ENCODE measurements around the gene PACS1.
"Not testable (repeated sequence)": the region's sequence is repeated elsewhere in the genome, so short reads cannot be mapped to it uniquely, and the experiment has no call there.

Gene PACS1

DNA sequence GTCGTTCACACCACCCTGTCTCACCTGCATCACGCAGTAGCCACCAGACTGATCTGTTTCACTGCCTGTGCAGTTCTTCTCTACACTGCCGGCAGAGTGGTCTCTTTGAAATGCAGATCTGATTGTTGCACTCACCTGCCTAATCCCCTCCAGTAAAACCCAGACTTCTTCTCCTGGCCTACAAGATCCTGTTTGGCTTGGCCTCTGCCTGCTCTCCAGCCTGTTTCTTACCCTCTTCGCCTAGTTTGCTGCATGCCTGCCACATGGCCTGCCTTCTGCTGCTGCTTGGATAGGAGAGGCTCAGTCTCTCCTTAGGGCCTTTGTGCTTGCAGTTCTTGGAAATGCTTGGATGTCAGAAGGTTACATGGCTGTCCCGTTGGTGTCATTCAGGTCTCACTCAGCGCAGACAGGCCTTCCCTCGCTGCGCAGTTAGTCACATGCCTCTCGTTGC, 42.0 kb downstream of the PACS1 start:
- no peak for DNase-seq

DNA sequence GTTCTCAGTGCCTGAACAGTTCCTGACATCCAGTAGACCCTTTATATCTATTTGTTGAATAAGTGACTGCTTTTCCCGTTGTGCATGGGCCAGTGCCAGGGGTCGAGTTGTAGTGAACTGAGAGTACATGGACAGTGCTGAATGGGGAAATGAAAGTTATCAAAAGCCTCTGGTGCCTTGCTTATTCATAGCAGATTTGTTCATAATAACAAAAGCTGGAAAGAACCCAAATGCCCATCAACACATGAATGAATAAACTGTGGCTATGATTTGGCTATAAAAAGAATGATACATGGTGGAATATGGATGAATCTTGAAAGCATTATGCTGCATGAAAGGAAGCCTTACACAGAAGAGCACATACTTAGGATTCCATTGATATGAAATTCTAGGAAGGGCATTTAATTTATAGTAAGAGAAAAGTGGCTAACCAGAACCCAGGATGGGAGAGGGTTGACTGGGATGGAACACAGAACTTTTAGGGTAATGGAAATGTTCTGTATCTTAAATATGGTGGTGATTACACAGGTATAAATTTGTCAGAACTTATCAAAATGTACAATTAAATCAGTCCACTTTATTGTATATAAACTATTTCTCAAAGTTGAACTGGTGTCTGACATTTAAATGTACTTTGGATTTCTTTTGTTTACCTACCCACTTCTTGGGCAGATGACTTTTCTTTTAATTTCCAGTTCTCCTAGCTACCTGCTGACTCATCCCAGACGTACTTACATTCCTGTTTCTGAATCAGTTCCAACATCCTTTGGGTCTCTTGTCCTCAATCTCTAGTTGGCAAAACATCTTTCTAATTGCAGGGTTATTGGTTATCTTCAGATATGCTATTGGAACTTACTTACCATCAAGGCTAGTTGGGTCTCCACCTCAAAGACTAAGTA, 42.8 kb downstream of the PACS1 start:
- DNase-seq: no peak

DNA sequence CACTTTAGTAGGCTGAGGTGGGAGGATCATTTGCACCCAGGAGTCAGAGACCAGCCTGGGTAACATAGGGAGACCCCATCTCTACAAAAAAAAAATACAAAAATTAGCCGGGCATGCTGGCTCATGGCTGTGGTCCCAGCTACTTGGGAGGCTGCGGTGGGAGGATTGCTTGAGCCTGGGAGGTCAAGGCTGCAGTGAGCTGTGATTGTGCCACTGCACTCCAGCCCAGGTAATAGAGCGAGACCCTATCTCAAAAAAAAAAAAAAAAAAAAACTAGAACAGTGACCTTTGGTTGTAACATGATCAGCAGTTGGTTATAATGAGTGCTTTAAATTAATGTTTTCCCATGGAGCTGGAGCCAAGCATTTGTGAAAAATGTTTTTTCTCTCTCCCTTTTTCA, 44.9 kb downstream of the PACS1 start:
- DNase-seq: not testable (repeated sequence)

DNA sequence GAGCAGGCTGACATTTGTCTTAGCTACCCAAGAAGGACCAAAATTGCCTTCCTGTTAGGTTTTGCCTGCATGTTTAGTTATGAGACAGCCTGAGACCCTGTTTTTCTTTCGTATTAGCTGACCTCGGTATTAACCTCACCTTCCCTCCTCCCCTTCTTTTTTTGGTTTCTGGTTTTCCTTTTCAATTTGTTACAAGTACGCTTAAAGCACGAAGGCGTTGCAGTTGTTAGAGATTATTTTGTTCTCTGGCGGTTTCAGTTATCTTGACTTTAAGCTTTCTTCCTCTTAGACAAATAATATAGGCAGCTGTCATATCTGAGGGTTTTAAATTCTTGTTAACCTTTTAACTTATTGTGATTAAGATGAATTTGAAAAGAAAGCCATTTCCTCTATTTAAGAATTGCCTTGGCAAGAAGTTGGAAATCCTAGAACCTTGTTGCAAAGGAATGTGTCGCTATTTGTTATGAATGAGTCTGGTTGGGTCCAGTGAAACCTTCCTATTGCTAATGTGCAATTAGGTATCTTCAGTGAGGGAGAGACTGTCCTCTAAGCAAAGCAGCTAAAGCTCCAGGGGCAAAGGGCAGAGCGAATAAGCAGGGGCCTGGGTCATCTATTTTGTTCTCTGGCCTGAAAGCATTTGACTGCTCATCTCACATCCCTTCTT, 45.7 kb downstream of the PACS1 start:
- peak; percentile 64 for DNase-seq

DNA sequence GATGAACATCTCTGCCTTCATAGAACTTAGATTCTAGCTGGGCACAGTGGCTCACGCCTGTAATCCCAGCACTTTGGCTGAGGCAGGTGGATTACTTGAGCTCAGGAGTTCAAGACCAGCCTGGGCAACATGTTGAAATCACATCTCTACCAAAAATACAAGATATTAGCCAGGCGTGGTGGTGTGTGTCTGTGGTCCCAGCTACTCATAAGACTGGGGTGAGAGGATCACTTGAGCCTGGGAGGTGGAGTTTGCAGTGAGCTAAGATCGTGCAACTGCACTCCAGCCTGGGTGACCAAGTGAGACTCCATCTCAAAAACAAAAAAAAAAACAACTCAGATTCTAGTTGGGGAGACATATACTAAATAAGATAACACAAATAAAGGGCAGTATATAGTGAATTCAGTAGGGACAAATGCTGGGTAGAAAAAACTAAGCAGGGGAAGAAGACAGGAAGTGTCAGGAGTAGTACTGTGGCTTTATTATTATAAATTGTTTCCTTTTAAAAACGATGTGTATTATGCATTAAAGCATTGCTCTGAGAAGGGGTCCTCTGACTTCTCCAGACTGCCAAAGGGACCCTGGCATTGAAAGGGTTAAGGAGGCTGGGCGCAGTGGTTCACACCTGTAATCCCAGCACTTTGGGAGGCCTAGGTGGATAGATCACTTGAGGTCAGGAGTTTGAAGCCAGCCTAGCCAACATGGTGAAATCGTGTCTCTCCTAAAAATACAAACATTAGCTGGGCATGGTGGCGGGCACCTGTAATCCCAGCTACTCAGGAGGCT, 46.7 kb downstream of the PACS1 start:
- no peak for DNase-seq

DNA sequence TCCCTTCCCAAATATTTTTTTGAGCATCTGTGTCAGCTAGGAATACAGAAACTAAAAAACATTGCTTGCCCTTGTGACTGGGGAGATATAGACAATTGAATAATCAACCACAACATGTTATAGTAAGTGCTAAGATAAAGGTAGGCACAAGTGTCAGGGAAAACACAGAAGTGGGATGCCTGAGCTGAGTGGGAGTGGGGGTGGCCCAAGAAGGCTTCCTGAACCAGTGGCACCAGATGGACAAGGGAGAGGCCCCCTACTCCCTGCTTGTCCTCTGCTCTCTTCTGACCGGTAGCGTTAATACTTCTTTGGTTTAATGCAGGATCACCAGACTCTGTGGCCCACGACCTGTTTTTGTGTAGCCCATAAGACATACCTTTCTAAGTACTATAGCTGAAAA, 48.8 kb downstream of the PACS1 start:
- no peak for DNase-seq

DNA sequence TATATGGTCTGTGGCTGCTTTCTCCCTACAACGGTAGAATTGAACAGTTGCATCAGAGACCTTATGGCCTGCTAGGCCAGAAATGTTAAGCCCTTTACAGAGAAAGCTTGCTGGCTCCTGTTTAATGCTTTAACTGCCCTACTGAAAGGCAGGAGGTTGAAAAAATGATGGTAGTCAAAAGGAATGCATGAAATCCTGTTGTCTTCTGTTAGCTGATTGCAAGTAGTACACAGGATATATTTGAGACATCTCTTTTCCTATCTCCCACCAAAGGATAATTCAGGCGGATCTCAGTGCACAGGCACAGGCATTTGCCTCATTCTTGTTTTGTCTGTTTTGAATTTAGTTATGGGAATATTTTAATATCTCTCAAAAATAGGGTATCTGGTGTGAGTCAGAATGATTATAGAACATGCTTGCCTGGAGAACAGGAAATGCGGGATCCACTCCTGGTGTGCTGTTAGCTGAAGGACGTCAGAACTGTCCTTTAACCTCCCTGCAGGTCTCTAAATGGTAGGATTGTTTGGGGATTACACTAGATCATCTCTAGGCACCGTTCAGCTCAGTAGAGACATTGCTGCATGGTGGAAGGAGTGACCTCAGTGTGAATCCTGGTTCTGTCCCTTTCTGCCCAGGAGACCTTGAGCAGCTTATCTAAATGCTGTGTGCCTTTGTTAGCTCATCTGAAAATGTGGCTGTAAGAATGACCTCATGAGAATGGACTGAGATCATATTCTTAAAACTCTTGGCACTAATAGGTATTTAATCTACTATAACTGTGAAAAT, 49.5 kb downstream of the PACS1 start:
- no peak for DNase-seq

DNA sequence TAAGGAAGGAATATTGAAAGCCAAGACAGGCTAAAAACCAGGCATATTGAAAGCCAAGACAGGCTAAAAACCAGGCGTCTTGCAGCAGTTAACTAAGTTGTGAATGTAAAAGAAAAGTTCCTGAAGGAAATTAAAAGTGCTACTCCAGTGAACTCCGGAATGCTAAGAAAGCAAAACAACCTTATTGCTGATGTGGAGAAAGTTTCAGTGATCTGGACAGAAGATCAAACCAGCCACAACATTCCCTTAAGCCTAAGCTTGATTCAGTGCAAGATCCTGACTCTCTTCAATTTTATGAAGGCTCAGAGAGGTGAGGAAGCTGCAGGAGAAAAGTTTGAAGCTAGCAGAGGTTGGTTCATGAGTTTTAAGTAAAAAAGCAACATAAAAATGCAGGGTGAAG, 51.4 kb downstream of the PACS1 start:
- no peak for DNase-seq

DNA sequence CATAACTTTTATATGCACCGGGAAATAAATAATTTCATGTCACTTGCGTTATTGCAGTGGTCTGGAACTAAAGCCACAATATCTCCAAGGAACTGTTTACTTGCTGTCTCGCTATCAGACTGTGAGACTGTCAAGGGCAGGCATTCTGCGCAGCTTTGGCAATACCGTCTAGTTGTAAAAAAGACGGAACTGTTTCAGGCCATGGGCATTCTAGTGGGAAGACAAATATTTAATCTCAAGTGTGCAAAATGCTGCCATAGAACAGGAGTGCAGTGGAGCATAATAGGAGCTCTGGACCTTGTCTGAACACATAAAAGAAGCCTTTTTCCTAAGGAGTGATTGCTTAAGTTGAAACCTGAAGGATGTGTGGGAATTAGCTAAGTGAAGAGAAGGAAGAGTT, 53.8 kb downstream of the PACS1 start:
- no peak for DNase-seq

DNA sequence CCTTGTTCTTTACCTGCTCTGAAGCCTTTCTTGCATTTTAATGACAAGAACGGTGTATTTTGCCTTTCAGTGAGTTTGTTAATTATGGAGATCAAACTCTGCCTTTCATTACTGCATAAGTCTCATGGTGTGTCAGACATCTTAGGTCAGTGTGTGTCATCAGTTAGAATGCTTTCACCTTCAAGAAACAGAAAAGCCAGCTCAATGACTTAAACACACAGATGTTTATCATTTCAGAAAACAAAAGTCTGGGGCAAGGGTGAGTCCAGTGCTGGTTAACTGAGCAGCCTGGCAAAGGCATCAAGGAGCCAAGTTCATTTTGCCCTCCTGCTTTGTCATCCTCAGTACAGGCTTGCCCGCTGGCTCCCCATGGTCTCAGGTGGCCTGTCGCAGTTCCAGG, 54.5 kb downstream of the PACS1 start:
- no peak for DNase-seq

DNA sequence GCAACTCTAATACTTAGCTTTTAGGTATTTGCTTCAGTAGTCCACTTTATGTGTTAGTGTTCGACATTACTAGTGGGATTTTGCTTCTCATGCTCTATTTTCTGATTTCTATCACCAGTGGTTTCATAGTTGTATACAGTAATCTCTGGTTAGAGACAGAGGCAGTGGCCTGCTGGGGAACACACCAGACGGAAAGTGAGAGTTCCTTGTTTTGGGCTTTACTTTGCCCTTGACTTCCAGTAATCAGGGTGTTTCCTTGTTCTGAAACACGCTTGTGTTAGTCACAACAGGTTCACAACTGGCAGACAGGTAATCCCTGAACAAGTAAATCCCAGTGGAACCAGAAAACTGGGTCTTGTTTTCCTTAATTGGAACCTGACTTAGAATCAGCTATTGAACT, 56.0 kb downstream of the PACS1 start:
- peak; percentile 54 for DNase-seq

DNA sequence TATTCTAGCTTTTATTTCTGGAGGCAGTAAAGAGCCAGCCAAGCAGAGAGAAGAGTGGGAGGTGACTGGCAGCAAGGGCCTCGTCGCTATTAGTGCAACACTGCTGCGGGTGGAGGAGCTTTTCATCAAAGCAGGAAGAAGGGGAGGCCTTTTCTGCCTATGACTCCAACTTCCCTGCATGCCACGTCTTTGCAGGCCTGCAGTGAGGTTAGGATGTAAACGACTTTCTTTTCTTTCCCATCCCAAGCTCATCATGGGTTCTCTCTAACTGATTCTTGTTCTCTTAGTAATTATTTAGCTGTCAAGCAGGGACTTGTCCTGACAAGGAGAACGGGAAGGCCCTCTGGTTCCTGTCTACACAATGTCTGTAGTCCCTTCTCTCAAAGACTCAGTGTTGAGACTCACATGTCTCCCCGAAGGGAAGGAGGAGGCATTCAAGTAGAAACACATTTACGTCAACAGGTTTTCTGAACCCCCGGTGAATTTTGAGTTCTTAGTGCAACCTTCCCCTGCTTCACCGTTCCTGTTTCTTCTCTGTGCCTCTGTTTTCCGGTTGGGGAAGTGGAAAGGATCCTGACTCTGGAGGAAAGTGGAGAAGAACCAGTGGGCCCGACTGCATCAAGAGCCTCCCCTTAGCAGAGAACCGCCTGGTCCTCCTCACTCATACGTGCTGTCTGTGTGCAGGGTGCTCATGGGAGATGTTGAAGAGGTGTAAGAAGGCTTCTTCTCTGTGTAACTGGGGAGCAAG, 56.9 kb downstream of the PACS1 start:
- peak; percentile 72 for DNase-seq

DNA sequence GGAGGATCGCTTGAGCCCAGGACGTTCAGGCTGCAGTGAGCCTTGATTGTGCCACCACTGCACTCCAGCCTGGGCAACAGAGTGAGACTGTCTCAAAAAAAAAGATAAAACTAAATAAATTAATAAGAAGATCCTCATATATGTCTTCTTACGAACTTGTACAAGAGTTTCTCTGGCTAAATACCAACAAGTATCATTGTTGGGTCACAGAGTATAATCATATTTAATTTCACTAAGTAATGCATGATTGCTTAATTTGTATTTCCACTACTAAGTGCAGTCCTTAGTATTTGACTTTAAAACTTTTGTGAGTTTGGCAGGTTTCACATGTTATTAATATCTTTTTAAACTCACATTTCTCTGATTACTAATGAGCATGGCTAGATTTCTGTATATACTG, 60.9 kb downstream of the PACS1 start:
- no peak for DNase-seq

DNA sequence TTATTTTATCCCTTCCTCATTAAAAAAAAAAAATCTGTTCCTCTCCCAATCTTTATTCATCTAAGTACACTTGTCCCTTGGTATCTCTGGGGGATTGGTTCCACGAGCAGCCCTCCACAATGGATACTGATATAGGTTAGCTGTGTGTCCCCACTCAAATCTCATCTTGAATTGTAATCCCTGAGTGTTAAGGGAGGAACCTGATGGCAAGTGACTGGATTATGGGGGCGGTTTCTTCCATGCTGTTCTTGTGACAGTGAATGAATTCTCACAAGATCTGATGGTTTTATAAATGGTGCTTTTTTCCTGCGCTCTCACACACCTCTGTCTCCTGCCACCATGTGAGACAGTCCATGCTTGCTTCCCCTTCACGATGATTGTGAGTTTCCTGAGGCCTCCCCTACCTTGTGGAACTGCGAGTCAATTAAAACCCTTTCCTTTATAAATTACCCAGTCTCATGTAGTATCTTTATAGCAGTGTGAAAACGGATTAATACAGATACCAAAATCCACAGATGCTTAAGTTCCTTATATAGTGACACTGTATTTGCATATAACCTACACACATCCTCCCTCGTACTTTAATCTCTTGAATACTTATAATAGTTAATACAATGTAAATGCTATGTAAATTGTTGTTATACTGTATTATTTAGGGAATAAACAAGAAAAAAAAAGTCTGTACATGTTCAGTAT, 62.0 kb downstream of the PACS1 start:
- DNase-seq: no peak

DNA sequence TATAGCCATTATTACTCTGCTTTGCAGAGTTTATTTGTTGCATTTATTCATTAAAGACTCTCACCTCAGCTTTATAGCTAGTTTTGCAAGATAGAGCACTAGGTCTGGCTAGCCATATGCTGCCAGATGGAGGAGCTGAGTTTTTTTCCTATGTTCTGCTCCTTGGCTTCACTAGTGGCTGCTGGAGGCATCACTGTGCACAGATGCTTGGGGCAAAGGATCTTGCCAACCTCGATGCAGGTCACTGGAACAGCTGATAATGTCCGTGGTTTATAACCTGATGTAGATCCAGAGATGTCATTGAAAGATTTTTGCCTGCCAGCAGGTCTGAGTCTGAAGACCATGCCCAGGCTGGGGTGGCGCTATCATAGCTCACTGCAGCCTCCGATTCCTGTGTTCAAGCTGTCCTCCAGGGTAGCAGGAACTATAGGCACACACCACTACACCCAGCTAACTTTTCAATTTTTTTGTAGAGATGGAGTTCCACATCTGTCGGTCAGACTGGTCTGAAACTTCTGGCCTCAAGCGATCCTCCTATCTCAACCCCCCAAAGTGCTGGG, 63.2 kb downstream of the PACS1 start:
- DNase-seq: no peak

DNA sequence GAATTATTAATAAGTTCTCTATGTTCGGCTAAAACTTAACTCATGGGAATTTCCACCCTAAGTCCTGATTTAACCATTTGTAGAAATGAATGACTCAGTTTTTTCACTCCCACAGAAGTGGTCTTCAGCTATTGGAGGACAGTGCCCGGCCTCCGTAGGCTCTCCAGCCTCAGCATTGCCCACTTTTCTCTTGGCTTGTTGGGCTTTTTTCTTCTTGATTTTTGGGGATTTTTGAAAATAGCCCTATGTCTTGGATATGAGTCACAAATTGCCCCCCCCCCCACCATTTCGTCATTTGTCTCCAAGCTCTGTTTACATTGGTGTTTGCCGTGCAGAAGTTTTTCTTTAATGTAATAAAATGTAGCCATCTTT, 66.7 kb downstream of the PACS1 start:
- DNase-seq: no peak

DNA sequence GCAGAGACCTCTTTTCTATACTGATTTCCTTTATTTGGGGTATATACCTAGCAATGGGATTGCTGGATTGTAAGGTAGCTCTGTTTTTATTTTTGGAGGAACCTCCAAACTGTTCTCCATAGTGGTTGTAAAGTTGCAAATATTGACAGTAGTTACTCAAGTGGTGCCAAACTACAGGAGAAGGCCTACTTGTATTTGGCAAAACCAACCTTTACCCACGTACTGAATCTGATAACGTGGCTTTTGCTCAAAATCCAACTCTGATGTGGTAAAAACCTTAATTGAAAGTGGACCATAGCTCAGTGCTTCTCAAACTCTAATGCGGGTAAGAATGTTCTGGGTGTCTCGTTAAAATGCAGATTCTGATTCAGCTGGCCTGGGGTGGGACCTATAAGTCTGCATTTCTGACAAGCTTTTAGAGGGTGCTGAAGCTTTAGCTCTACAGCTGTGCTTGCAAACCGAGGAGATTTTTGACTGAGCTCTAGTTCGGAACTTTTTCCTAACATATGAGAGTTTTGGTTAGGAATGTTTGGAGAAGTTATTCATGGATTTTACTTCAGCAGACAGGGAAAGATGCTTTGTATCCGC, 69.8 kb downstream of the PACS1 start:
- no peak for DNase-seq

DNA sequence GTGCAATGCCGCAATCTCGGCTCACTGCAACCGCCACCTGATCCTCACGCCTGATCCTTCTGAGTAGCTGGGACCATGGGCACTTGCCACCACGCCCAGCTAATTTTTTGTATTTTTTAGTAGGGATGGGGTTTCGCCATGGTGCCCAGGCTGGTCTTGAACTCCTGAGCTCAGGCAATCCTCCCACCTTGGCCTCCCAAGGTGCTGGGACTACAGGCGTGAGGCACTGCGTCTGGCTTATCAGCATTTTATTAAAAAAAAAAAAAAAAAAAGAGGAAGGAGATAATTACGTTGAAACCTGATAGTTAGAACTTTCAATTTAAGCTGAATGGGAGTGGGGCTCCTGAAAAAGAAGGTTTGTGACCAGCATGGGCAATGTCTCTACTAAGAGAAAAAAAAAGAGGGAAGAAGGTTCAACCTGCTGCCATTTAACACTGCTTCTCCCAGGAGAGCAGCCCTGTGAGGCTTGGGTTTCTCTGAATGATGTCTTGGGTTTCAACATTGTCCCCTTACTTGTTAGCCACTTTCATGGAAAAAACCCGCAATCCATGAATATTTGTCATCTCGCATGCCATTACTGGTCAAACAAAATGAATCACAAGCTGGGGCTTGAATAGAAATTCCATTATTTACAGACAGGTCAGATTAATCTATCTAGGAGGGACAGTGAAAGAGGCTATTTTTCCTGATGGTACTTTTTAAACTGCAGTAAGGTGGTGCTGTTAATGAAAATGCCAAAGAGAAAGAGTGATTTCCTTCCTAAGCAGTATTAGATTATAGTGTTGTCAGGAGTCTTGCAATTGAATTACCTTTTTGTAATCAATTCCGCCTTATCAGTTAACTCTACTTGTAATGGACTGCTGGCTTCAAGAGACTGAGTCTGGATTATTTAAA, 72.5 kb downstream of the PACS1 start:
- DNase-seq: no peak

DNA sequence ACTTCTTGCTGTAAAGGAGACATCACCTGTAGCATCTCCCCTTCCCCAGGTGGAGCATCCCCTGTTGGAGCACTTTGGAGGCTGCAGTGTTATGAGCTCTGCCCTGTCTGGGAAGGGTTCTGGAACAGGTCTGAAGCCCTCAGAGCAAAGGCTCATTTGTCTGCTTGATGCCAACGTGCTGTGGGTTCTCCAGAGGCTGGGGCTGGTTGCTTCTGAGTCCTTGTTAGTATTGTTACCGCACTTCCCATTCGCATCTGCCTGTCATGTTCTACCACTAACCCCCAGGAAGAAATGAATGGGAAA, 73.1 kb downstream of the PACS1 start:
- no peak for DNase-seq
